Measurements from ENCODE around the gene ATP8B3. TPM values are rescaled to one million over a fixed set of nuclear protein-coding genes. Genes with fewer than 3 reads are reported as not detected.

Gene ATP8B3
- total and polyA plus RNA-seq, 5 donors from 2014 or later, result 1.1 to 12.2 (median 3.2) TPM

DNA sequence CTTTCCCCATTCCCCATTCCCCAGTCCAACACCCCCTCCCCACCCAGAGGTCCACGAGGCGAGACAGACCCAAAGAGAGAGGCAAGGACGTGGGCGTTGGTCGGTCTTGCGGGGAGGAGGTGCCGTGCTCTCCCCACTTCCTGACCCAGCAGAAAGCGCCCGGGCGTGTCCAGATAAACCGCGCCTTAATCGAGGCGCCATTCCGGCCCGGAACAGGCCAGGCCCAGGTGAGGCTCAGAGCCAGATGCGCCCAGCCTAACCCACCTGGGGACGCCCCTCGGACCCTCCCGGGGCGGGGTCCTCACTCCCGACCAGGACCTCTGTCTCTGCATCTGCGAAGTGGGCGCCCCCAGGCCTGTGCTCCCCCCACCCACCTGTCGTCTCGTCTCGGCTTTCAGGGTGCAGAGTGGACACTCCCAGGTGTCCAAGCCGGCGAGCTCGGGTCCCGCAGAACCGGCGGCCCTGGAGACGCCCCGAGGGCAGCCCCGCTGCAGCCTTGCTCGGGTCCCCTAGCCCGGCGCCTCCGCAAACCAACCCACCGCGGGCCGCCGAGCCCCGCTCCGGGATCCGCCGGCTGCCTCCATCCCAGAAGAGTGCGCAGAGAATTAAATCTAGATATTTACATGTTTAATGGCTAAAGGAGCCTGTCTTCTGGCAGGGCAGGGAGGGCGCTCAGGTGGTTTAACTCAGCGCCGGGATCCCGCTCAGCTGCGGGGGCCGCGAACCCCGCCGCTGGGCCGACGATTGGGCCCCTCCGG lies 63.8 kb downstream of the ATP8B3 start:
- Histone ChIP-seq H3K4me1 (ENCODE audit: control insufficient read depth, insufficient read depth, low read length, poor library complexity, severe bottlenecking) (peaks cover 33% of the 10 kb centered on the region), H3K27ac (ENCODE audit: insufficient read depth, low read length, poor library complexity, severe bottlenecking) (no peak overlapping the region), H3K4me3 (ENCODE audit: low read depth, low read length) (no peak overlapping the region), H3K27me3 (ENCODE audit: control insufficient read depth, insufficient read depth, low read length) (peaks cover 6% of the 10 kb centered on the region), H3K9me3 (ENCODE audit: control insufficient read depth in 2 of 2, low read length in 2 of 2) (no peaks in the 10 kb centered on the region), H3K36me3 (ENCODE audit: control insufficient read depth, insufficient read depth, low read length) (no peaks in the 10 kb centered on the region)
- H3K27me3 Mint-ChIP-seq, result peaks cover 63% of the 10 kb centered on the region
- peaks cover 0 to 22% (median 5%) of the 10 kb centered on the region in 4 donors for H3K4me1 Mint-ChIP-seq
- peaks cover 0 to 6% (median 0%) of the 10 kb centered on the region in 7 donors for H3K9me3 Mint-ChIP-seq
- H3K27ac Mint-ChIP-seq, result no peak overlapping the region
- no peaks in the 10 kb centered on the region for H3K36me3 Mint-ChIP-seq
- DNase-seq (peak in 1 of 3 donors; percentile 50), ATAC-seq (ENCODE audit: low read depth in 2 of 2) (no peak)
- peak overlapping the region in 3 of 4 donors; percentile 9 to 79 (median 48) for H3K4me3 Mint-ChIP-seq

DNA sequence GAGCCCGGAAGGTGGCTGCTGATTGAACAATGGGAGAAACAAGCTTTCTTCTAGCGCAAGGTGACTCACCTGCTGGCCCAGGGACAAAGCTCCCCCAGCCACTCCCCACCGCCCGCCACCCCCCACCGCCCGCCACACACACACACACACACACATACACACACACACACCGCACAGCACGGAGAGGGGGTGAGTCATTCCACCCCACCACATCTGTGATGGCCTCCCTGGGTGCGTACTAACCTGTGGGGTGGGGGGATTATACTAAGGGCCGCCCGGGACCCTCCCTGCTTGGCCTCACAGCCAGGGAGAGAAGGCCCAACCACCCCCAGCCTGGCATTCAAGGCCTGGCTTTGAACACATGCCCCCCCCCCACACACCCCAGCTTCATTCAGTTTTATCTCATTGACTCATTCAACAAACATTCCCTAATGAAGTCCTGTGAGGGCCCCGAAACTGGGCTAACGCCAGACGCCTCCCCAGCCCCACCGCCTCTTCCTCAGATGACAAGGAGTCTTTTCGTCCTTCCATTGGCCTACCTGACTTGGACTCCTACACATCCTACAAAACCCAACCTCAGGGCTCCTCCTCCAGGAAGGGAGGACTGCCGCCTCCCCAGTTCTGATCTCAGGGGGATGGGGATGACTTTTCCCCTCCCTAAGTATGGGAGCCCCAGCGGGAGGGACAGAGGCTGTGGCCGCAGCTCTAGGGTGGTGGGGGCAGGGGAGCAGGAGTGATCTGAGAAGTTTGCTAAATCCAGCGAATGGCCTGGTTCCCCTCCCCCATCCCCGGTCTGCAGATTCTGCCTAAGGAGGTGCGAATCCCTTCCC lies 64.6 kb downstream of the ATP8B3 start:
- no peak overlapping the region for H3K27ac ChIP-seq (ENCODE audit: insufficient read depth, low read length, poor library complexity, severe bottlenecking)
- Mint-ChIP-seq H3K36me3 (no peaks in the 10 kb centered on the region), H3K9me3 (peaks cover 0 to 6% (median 0%) of the 10 kb centered on the region in 7 donors), H3K27me3 (peaks cover 60% of the 10 kb centered on the region), H3K4me1 (peaks cover 0 to 22% (median 5%) of the 10 kb centered on the region in 4 donors), H3K4me3 (peak overlapping the region in 3 of 4 donors; percentile 9 to 79 (median 55)), H3K27ac (no peak overlapping the region)
- H3K27me3 ChIP-seq (ENCODE audit: control insufficient read depth, insufficient read depth, low read length), result peaks cover 6% of the 10 kb centered on the region
- no peak overlapping the region for H3K4me3 ChIP-seq (ENCODE audit: low read depth, low read length)
- ATAC-seq (ENCODE audit: low read depth in 2 of 2), result peak; percentile 47 to 57
- H3K9me3 ChIP-seq (ENCODE audit: control insufficient read depth in 2 of 2, low read length in 2 of 2), result no peaks in the 10 kb centered on the region
- H3K36me3 ChIP-seq (ENCODE audit: control insufficient read depth, insufficient read depth, low read length), result no peaks in the 10 kb centered on the region
- DNase-seq, result peak in 1 of 3 donors; percentile 45
- H3K4me1 ChIP-seq (ENCODE audit: control insufficient read depth, insufficient read depth, low read length, poor library complexity, severe bottlenecking), result peaks cover 33% of the 10 kb centered on the region

DNA sequence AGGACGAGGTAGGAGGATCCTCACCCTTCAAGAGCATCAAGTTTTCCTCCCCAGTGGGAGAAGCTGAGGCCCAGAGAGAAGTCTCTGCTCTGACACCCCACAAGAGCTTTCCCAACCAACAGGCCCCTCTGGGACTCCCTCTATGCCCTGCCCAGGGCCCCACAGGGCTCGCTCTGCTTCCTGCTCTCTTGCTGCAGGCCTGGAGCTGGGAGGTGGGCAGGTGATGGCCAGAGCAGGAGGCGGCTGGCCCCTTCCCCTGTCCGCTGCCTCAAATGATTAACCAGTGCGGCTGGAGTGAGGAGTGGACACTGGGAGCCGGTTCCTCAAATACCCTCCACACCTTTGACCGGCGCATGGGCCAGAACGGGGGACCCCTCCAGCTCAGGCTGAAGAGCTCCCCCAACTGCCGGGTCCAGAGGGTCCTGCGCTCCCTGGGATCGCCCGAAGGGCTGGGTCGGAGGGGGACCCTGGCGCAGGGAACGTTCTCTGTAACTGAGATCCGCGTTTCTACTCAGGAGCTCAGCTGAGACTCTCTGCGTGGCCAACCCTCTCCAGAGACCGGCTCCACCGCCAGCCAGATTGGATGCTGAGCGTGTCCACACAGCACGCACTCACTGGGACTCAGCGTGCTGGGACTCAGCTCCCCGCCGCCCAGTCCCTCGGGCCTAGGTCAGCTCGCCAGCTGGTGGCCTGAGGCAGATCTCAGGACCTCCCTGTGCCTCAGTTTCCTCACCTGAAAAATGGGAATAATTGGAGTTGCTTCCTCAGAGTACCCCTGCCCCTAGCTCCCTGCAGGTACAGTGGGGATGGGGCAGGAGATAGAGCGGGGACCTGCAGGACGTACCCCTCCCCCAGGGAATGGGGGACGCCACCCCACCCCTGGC lies 65.4 kb downstream of the ATP8B3 start:
- Mint-ChIP-seq H3K27me3 (peaks cover 58% of the 10 kb centered on the region), H3K9me3 (peaks cover 0 to 6% (median 0%) of the 10 kb centered on the region in 7 donors), H3K27ac (no peak overlapping the region), H3K36me3 (no peaks in the 10 kb centered on the region), H3K4me1 (peaks cover 0 to 22% (median 5%) of the 10 kb centered on the region in 4 donors), H3K4me3 (no peak overlapping the region)
- no peak overlapping the region for H3K27ac ChIP-seq (ENCODE audit: insufficient read depth, low read length, poor library complexity, severe bottlenecking)
- ATAC-seq (ENCODE audit: low read depth in 2 of 2) (peak in 1 of 2 donors; percentile 22), DNase-seq (no peak)
- no peaks in the 10 kb centered on the region for H3K9me3 ChIP-seq (ENCODE audit: control insufficient read depth in 2 of 2, low read length in 2 of 2)
- H3K36me3 ChIP-seq (ENCODE audit: control insufficient read depth, insufficient read depth, low read length), result no peaks in the 10 kb centered on the region
- H3K4me3 ChIP-seq (ENCODE audit: low read depth, low read length), result no peak overlapping the region
- peaks cover 33% of the 10 kb centered on the region for H3K4me1 ChIP-seq (ENCODE audit: control insufficient read depth, insufficient read depth, low read length, poor library complexity, severe bottlenecking)
- H3K27me3 ChIP-seq (ENCODE audit: control insufficient read depth, insufficient read depth, low read length), result peaks cover 6% of the 10 kb centered on the region

DNA sequence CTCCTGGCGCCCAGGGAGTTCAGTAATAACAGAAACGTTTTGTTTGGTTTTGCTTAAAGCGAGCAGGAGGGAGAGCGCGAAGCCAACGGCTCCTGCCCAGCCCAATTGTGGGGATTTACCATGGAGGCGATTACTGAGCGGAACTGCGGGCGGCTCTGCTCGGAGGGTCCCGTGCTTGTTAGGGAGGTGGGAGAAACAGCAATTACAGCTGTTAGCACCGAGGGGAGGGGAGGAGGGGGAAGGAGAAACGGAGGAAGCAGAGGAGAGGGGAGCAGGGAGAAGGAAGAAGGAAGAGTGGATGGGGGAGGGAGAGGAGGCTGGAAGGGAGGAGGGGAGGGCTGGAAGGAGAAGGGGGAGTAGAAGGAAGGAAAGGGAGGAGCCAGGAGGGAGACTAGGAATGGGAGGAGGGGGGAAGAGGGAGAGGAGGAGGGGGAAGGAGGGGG lies 66.5 kb downstream of the ATP8B3 start:
- no peaks in the 10 kb centered on the region for H3K36me3 Mint-ChIP-seq
- Histone ChIP-seq H3K4me3 (ENCODE audit: low read depth, low read length) (no peak overlapping the region), H3K27ac (ENCODE audit: insufficient read depth, low read length, poor library complexity, severe bottlenecking) (no peak overlapping the region), H3K27me3 (ENCODE audit: control insufficient read depth, insufficient read depth, low read length) (peaks cover 3% of the 10 kb centered on the region), H3K4me1 (ENCODE audit: control insufficient read depth, insufficient read depth, low read length, poor library complexity, severe bottlenecking) (peaks cover 33% of the 10 kb centered on the region), H3K36me3 (ENCODE audit: control insufficient read depth, insufficient read depth, low read length) (no peaks in the 10 kb centered on the region), H3K9me3 (ENCODE audit: control insufficient read depth in 2 of 2, low read length in 2 of 2) (no peaks in the 10 kb centered on the region)
- H3K4me1 Mint-ChIP-seq, result peaks cover 0 to 16% (median 4%) of the 10 kb centered on the region in 4 donors
- no peak overlapping the region for H3K4me3 Mint-ChIP-seq
- peaks cover 0 to 6% (median 0%) of the 10 kb centered on the region in 7 donors for H3K9me3 Mint-ChIP-seq
- ATAC-seq (ENCODE audit: low read depth in 2 of 2) (no peak), DNase-seq (no peak)
- H3K27me3 Mint-ChIP-seq, result peaks cover 57% of the 10 kb centered on the region
- H3K27ac Mint-ChIP-seq, result no peak overlapping the region

DNA sequence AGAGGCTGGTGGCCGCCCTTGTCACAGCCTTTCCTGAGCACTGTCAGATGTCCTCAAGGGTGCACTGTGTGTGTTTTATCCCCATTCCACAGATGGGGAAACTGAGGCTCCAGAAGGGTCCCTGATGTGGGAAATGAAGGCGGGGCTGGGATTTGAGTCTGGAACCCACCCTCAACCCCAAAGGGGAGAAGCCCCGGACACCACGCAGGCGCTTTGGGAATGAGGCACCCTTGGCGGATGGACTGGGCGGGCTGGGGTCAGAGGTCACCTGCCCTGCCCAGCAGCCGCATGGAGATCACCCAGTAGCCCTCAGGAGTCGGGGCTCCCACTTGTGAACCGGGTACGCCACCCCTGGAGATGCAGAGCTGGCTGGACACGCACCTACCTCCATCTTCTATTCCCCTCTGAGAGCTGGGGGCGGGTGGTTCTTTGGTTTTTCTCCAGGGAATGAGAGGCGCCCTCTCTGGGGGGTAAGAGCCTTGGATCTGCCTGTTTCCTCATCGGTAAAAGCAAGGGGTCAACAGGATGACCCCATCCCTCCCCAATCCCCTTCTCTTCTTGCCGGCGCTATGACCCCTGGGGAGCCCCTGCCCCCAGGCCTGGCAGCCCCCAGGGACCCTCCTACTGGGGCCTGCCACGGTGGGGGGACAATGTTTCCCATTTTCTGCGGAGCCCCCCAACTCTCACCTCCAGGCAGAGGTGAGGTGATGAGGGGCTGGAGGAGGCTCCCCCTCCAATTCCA lies 67.1 kb downstream of the ATP8B3 start:
- H3K27ac Mint-ChIP-seq, result no peak overlapping the region

DNA sequence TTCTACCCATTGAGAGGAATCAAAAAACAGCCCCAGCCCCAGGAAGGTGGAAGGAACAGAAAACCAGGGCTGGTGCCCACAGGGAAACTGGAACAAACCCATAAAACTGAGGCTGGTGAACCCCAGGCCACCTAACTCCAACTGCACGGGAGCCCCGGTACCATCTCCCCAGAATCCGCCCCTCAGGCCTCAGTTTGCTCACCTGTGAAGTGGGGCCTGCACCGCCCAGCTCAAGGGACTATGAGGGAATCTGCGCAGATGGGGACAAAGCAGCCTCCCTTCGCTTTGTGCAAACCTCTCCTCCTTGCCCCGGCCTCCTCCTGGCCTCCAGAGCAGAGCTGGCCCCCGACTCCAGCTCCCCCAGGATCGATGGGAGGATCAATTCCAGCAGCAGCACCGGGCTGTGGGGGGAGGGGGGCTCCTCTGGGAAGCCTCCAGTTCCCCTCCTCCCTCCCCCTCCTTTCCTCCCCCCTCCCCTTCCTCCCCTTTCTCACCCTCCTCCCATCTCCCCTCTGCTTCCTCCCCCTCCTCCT lies 67.9 kb downstream of the ATP8B3 start:
- ATAC-seq (ENCODE audit: low read depth in 2 of 2), result no peak
- Histone ChIP-seq H3K4me3 (ENCODE audit: low read depth, low read length) (no peak overlapping the region), H3K27me3 (ENCODE audit: control insufficient read depth, insufficient read depth, low read length) (peaks cover 3% of the 10 kb centered on the region), H3K4me1 (ENCODE audit: control insufficient read depth, insufficient read depth, low read length, poor library complexity, severe bottlenecking) (peaks cover 20% of the 10 kb centered on the region), H3K27ac (ENCODE audit: insufficient read depth, low read length, poor library complexity, severe bottlenecking) (no peak overlapping the region), H3K9me3 (ENCODE audit: control insufficient read depth in 2 of 2, low read length in 2 of 2) (no peaks in the 10 kb centered on the region), H3K36me3 (ENCODE audit: control insufficient read depth, insufficient read depth, low read length) (no peaks in the 10 kb centered on the region)
- Mint-ChIP-seq H3K36me3 (no peaks in the 10 kb centered on the region), H3K4me1 (peaks cover 0 to 10% (median 2%) of the 10 kb centered on the region in 4 donors), H3K4me3 (no peak overlapping the region), H3K9me3 (peaks cover 0 to 5% (median 0%) of the 10 kb centered on the region in 7 donors), H3K27ac (no peak overlapping the region), H3K27me3 (peaks cover 53% of the 10 kb centered on the region)
- no peak for DNase-seq

More for the DNA sequence above, 67.1 kb downstream of the ATP8B3 start:
- Histone ChIP-seq H3K36me3 (ENCODE audit: control insufficient read depth, insufficient read depth, low read length) (no peaks in the 10 kb centered on the region), H3K27ac (ENCODE audit: insufficient read depth, low read length, poor library complexity, severe bottlenecking) (no peak overlapping the region), H3K9me3 (ENCODE audit: control insufficient read depth in 2 of 2, low read length in 2 of 2) (no peaks in the 10 kb centered on the region), H3K4me3 (ENCODE audit: low read depth, low read length) (no peak overlapping the region), H3K4me1 (ENCODE audit: control insufficient read depth, insufficient read depth, low read length, poor library complexity, severe bottlenecking) (peaks cover 28% of the 10 kb centered on the region), H3K27me3 (ENCODE audit: control insufficient read depth, insufficient read depth, low read length) (peaks cover 3% of the 10 kb centered on the region)
- ATAC-seq (ENCODE audit: low read depth in 2 of 2) (no peak), DNase-seq (no peak)
- Mint-ChIP-seq H3K4me1 (peaks cover 0 to 12% (median 2%) of the 10 kb centered on the region in 4 donors), H3K27me3 (peaks cover 54% of the 10 kb centered on the region), H3K4me3 (no peak overlapping the region), H3K36me3 (no peaks in the 10 kb centered on the region), H3K9me3 (peaks cover 0 to 5% (median 0%) of the 10 kb centered on the region in 7 donors)
